ENCODE measurements around the gene BMP8B. TPM values are rescaled to one million over a fixed set of nuclear protein-coding genes. Genes with fewer than 3 reads are reported as not detected.

BMP8B gene
- total RNA-seq, 1 experiment from 2014 or later: 0.42 TPM

DNA sequence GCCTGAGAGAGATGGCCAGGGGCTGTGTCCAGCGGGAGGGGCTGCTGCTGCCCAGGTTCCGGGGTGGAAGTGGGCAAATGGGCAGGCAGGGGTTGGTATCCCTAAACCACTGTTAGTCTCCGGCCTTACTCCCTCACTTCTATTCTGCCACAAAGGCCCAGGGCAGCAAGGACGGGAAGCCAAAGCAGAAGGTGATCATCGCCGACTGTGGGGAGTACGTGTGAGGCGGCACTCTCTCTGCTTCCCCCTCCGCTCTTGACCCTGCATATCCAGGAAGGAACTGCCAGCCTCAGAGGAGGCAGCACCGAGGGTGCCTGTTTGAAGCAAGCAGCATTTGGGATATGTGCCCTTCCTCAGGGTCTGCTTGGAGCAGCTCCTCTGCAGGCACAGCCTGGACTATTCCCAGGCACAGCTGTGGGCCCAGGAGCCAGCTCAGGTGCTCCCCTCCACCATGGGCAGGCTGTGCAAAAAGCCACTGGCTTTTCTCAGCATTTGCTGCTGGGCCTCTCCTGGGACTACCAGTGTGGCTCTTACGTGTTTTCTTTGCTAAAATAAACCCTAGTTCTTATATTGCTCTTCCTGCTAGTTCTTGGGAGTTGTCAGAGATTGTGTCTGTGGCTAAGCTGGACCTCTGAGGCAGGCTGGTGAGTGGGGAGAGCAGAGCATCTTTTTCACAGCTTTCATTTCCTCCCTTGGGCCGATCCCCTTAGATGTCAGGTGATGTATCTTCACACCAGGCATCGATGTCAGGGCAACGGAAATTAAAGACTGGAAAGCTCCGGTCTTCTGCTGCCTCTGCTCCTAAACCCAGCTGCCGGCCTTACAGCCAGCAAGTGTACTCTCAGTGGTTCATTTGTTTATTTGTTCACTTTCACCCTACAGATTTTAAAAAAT lies 35.3 kb downstream of the BMP8B start:
- Histone ChIP-seq H3K23ac (ENCODE audit: insufficient read length, low read depth, low read length) (no peak overlapping the region), H3K27me3 (ENCODE audit: insufficient read depth, low read length) (no peaks in the 10 kb centered on the region), H2AFZ (ENCODE audit: low read length) (no peak overlapping the region), H2BK120ac (ENCODE audit: low read depth, low read length, poor library complexity, severe bottlenecking) (no peak overlapping the region), H2BK15ac (ENCODE audit: low read depth, low read length) (no peak overlapping the region), H2BK5ac (ENCODE audit: insufficient read length, low read length) (no peak overlapping the region), H4K8ac (replicated peaks; ENCODE audit: insufficient read length, low read depth, low read length) (no peak overlapping the region), H3K4ac (ENCODE audit: low read depth, low read length) (no peak overlapping the region), H2BK20ac (ENCODE audit: low read depth, low read length, poor library complexity, severe bottlenecking) (no peak overlapping the region), H3K14ac (ENCODE audit: insufficient read depth, low read length) (no peak overlapping the region), H3K23me2 (ENCODE audit: insufficient read length, low read depth, low read length, poor library complexity, severe bottlenecking) (no peaks in the 10 kb centered on the region), H3K56ac (ENCODE audit: insufficient read length, low read depth, low read length) (no peak overlapping the region), H3T11ph (ENCODE audit: low read length) (no peak overlapping the region), H3K9me3 (ENCODE audit: control insufficient read depth, low read depth, low read length) (no peaks in the 10 kb centered on the region), H3K79me1 (ENCODE audit: insufficient read depth, low read depth, low read length, poor library complexity, severe bottlenecking) (no peaks in the 10 kb centered on the region), H3K9ac (ENCODE audit: extremely low read depth, insufficient read length, low read length) (no peak overlapping the region), H4K5ac (ENCODE audit: insufficient read length, low read depth, low read length) (no peak overlapping the region), H4K91ac (ENCODE audit: insufficient read length, low read depth, low read length) (no peak overlapping the region), H3K18ac (ENCODE audit: insufficient read length, low read depth, low read length) (no peak overlapping the region), H3K27ac (ENCODE audit: insufficient read length, low read depth, low read length) (no peak overlapping the region), H3K4me2 (ENCODE audit: insufficient read depth, insufficient read length, low read length) (no peak overlapping the region), H3K79me2 (ENCODE audit: insufficient read depth, low read length) (no peaks in the 10 kb centered on the region), H3K4me1 (ENCODE audit: insufficient read depth, low read length) (no peaks in the 10 kb centered on the region), H2BK12ac (ENCODE audit: insufficient read length, low read depth, low read length) (no peak overlapping the region), H4K20me1 (ENCODE audit: control insufficient read depth, insufficient read depth, insufficient read length) (no peaks in the 10 kb centered on the region), H2AK5ac (ENCODE audit: insufficient read length, low read length) (no peak overlapping the region)
- Mint-ChIP-seq H3K9me3 (no peaks in the 10 kb centered on the region), H3K4me1 (no peaks in the 10 kb centered on the region), H3K27ac (no peak overlapping the region), H3K4me3 (no peak overlapping the region; a peak in 1 of 5 replicates), H3K36me3 (ENCODE audit: insufficient read depth in 1 of 3, low read depth in 3 of 3) (peaks cover 23 to 87% (median 56%) of the 10 kb centered on the region in 3 experiments; a peak in 6 of 7 replicates), H3K27me3 (ENCODE audit: low read depth) (no peaks in the 10 kb centered on the region)
- no peak for TF ChIP-seq CTCF (conservative IDR thresholded peaks at IDR 0.05)
- no CpG with 5 or more reads among the region's 16 CpGs for WGBS (ENCODE audit: extremely low coverage, insufficient read length, low lambda C conversion rate)
- peak; percentile 4 for DNase-seq

All from H9 (cell line).